Activated T-helper 1 cell treated with anti-CD3 and anti-CD28 coated beads, Interleukin-2, amount 50 U/mL, for 16 hours (primary cell): ENCODE measurements around the gene TMPRSS4.

ENCODE experiments used
- DNase-seq, 2 donors: peaks; one replicate each; pipeline ENCODE4 v3.0.0-alpha.2; 2020; ENCODE audit warnings: low read depth in 1 of 2, low spot score in 1 of 2

Gene TMPRSS4

GRCh38 chr11:118102721-118103261 lies 25.9 kb downstream of the TMPRSS4 start:
- DNase-seq, result no peak

- no peak for DNase-seq
Observed at GRCh38 chr11:118104491-118104890, 27.6 kb downstream of the TMPRSS4 start.

- DNase-seq, result no peak
Observed at GRCh38 chr11:118105657-118106305, 28.9 kb downstream of the TMPRSS4 start.

- no peak for DNase-seq
Observed at GRCh38 chr11:118106789-118107335, 30.0 kb downstream of the TMPRSS4 start.

GRCh38 chr11:118108513-118108912 lies 31.6 kb downstream of the TMPRSS4 start:
- no peak for DNase-seq

- DNase-seq, result no peak
Observed at GRCh38 chr11:118109231-118109630, 32.4 kb downstream of the TMPRSS4 start.

GRCh38 chr11:118111019-118111743 lies 34.3 kb downstream of the TMPRSS4 start:
- no peak for DNase-seq

- DNase-seq, result no peak
Observed at GRCh38 chr11:118111744-118112035, 34.8 kb downstream of the TMPRSS4 start.

GRCh38 chr11:118112711-118113430 lies 36.0 kb downstream of the TMPRSS4 start:
- DNase-seq, result no peak

GRCh38 chr11:118114266-118114665 lies 37.4 kb downstream of the TMPRSS4 start:
- no peak for DNase-seq

- no peak for DNase-seq
Observed at GRCh38 chr11:118115048-118115447, 38.2 kb downstream of the TMPRSS4 start.

GRCh38 chr11:118117790-118118601 lies 41.1 kb downstream of the TMPRSS4 start:
- DNase-seq, result no peak

- no peak for DNase-seq
Observed at GRCh38 chr11:118120793-118121192, 43.9 kb downstream of the TMPRSS4 start.

- DNase-seq, result no peak
Observed at GRCh38 chr11:118124929-118125535, 48.2 kb downstream of the TMPRSS4 start.

GRCh38 chr11:118126082-118126838 lies 49.4 kb downstream of the TMPRSS4 start:
- no peak for DNase-seq

GRCh38 chr11:118128310-118128709 lies 51.4 kb downstream of the TMPRSS4 start:
- no peak for DNase-seq

GRCh38 chr11:118128721-118129470 lies 52.0 kb downstream of the TMPRSS4 start:
- DNase-seq, result no peak

GRCh38 chr11:118129471-118130172 lies 52.7 kb downstream of the TMPRSS4 start:
- DNase-seq, result no peak
